GM19099 (cell line): ENCODE data around the gene CACFD1.
A peak's percentile ranks its signal among the peaks of the same experiment; 100 is the strongest.

Experiments used
- POLR2A ChIP-seq: IDR thresholded peaks from 3 replicates; pipeline ENCODE4 v1.6.1; 2011; ENCODE audit warnings: low read depth; ENCODE audit not compliant: insufficient read length; ENCODE audit errors: extremely low read depth

The CACFD1 gene

DNA sequence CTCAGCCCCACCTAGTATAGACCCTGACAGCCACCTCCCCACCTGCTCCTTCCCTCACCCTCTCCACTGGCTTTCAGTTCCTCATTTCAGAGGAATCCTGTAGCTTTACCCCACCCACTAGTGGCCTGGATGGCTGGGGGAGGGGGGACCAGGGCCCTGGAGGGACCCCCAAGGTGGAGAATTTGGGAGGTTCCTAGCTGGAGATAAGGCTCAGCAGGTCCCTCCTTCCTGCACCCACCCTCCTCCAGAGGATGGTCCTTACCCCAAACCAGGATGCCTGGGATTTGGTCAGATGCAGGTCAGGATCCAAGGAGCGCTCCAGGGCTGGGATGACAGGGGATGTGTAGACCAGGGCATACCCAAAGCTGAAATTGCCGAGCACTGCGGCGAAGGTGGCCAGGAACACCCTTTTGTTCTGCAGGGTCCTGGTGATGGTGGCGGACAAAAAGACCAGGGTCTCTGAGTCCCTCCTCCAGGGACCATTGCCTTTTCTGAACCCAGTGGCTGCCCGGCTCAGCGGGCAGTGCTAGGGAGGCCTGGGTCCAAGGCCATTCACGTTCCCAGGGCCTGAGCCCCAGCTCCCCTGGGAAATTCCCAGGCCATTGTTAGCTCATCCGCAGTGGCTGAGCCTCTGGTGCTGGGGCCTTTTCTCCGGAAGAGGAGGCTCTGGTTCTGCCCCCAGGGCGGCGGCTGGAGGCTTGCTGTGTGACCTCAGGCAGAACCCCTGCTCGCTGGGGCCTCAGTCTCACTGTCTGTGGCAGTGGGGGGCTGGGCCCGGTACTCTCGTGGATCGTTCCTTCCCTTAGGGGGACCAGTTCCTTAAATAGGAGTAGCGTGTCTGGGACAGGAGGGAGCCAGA, 18.4 kb downstream of the CACFD1 start:
- no peak for TF ChIP-seq POLR2A

DNA sequence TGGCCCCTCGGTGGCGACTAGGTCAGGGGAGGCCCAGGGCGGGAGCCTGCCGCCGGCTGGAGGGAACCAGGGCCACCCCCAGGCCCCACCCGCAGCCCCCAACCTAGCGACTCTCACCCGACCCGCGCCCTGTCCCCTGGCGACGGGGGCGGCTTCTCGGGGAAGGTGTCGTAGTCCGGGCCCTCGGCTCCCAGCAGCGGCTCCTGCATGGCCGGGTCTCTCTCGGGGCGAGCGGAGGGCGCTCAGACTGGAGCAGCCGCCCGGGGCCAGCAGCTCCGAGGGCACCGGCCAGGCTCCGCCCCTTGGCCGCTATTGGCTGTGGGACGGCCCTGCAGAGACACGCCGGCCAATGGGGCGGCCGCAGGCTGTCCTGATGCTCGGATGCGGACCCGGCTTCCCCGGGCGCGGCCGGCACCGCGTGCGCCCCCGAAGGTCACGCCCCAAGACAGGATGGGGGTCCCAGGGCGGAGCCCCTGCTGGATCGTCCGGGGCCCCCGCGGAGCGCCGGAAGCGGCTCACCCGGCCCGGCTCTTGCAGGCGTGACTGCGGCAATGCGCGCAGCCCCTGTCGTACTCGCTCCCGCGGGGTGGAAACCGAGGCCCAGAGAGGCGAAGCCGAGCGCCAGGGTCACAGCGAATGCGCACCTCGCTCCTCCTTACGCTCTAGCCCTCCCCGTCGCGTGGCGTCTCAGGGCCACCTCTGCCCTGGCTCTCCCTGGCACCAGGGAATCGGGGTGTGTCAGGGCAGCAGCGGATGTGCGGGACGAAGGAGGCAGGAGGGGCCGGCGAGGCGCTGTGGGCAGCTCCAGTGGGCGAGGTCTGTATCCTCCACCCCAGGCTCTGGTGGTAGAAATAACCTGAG, 19.3 kb downstream of the CACFD1 start, which contains the start of gene SLC2A6:
SLC2A6 (minus strand) TSS at position 249 of the 861 bp plus-strand sequence; CDS start at position 209, 40 bp downstream.
- peak; percentile 87 for TF ChIP-seq POLR2A

DNA sequence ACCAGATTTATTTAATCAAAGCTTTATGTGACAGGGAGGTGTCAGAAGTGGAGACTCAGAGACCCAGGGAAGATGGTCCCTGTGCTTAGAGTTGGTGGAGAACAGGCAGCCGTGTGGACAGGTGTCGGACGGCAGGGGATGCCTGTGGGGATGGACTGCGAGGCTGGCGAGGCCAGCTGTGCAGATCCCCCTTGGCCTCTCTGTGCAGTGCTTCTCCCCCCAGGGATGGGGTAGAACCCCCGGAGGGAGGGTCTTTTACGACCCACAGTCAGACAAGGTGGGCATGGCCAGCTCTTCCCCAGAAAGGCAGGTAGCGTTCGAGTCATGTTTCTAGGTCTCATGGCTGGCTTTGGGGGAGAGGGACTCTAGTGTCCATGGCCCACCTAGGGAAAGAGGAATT, 23.8 kb downstream of the CACFD1 start:
- TF ChIP-seq POLR2A: no peak

DNA sequence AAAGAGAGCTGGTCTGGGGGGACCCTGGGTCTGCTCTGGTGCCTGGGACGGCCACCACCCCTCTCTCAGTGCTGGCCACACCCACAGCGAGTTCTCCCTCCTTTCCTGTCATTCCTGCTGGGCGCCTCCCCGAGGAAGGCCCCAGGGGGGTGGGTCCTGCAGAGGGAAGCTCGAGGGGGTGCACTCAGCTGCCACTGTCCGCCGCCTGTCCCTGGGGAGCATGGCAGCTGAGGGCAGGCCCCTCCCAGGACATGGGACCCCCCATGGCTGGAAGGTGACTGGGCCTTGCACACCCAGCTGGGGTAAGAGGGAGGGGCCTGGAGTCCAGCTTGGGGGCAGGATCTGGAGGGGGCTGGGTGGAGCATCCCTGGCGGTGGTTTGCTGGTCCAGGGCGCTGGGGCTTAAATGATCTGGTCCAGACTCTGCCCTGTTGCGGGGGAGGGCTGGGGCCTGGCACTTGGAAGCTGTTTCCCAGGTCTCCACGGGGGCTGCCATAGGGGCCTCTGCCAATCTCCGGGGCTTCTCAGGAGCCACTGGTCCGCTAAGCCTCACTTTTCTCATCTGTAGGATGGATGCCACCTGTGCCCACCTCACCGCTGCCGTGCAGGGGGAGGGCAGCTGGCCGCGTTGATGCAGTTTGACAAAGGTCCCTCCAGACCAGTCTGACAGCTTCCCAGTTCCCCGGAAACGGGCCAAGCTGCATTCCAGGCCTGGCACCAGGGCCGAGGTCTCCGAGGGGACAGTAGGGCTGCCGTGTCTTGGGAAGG, 25.1 kb downstream of the CACFD1 start:
- no peak for TF ChIP-seq POLR2A

DNA sequence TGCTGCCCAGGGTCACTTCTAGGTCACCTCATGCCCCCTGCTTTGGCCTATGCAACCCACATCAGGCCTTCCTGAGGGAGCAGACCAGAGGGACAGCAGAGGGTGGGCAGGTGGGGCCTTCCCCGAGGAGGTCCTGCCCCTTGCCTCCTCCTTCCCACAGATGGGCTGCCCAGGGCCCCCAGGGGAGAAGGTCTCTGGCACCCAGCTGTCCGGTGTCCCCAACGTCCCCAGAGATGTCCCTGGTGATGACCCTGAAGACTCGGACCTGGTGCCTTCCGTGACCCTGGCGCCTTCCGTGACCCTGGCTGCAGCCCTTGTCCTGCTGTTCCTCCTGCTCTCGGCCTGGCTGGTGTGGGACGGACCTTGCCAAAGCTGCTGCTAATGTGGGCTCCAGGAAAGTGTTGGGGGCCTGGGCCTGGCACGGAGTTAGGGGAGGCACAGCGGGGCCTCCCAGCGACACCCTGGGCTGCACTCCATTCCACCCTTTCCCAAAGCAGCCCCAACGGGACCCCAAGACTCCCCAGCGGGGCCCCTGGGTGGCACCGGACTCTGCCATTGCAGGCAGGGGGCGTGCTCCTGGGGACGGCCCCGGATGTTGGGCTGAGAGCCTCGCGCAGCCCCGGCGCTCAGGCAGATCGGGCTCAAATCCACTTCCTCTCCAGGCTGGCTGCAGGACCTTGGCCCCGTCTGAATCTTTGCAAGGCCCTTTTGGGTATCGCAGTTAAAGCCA, 25.9 kb downstream of the CACFD1 start:
- no peak for TF ChIP-seq POLR2A

DNA sequence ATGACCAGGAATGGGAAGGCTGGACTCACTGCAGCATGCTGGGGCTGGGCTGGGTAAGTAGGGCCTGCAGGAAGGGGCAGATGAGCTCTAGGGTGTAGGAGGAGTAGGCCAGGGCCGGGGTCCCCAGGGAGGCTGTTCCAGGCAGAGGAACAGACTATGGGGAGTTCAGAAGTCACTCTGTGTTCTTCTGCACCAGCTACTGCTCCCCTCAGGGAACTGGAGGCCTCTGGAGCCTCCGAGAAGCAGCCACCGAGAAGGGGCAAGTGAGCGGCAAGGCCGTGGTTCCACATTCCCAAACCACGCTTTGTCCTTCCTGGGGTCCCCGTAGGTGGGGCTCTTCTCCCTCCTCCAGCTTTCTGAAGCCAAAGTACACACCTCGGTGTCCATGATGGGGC, 27.6 kb downstream of the CACFD1 start:
- TF ChIP-seq POLR2A: no peak

DNA sequence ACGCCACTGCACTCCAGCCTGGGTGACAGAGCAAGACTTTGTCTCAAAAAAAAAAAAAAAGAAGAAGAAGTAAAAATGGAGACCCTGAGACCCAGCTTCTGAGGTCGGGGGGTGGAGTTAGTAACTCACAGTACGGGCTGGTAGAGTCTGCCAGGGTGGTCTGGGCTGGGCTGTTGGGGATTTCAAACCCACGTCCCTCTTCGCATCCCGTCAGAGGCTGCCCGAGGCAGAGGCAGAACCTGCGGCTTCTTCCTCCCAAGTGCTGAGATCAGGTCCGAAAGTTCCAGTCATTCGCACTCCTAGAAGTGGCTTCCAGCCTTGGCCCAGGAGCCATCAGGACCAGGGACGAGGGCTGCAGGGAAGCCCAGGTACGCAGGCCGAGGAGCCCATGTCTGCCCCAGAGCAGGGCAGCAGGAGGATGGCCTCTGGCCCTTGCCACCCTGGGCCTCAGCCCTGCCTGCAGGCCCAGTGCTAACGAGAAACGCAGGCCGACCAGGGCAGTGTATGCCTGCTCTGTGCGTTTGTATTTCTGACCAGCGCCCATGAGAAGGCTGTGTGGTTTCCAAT, 29.0 kb downstream of the CACFD1 start:
- TF ChIP-seq POLR2A: no peak

DNA sequence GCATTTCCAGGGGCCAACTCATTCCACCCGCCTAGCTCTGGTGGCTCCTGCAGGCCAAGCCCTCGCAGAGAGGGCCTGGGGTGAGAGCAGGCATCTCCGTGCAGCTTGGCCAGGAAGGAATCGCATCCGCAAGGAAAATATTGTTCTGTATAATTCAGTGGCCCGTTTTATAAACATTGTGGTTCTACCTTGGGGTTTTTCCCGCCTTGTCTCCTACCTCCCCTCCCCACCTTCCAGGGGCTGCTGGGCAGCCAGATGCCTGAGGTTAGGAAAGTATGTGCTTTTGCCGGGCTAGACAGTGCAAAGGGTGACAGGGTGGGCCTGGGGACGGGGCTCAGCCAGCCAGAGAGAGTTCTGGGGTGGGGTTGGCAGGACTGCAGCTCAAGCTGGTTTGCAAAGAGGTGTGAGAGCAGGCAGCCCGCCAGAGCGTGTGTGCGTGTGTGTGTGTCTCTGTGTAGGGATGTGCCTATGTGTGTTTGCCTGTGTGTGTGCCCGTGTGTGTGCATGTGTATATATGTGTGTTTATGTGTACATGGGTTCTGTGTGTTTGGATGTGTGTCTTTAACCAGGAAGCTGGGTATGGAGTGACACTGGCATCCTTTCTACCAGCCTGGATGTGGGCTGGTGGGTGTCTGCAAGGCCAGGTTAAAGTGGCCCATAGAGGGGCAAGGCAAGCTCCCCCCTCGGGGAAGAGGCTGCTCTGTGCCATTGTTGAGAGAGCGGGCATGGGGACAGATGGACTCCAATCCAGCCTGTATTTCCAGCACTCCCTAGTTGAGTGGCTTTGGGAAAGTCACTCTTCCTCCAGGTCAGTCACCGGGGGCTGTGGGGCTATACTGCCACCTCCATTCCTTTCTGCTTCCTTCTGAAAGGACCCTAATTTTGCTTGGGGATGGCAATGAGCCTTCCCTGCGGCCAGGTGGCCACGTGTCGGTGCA, 29.7 kb downstream of the CACFD1 start:
- no peak for TF ChIP-seq POLR2A

DNA sequence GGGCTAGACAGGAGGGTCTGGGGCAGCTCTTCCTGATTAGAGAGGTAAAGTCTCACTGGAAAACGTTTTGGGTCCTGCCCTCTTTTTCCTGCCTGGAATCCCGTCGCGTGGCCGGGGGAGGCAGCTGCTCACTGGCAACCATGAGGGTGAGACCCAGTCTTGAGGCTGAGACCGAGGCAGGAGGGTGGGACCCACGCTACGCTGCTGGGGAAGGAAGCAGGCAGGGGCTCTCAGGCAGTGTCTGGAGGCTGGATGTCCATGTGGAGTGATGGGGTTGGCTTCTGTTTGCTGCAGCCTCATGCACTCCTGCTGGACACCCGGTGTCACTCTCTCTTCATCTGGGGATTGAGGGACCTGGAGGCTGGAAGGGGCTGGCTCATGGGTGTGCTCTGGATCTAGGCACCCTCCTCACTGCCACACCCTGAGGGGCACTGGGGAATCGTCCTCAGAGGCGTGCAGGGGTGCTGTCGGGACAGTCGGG, 30.5 kb downstream of the CACFD1 start:
- no peak for TF ChIP-seq POLR2A

DNA sequence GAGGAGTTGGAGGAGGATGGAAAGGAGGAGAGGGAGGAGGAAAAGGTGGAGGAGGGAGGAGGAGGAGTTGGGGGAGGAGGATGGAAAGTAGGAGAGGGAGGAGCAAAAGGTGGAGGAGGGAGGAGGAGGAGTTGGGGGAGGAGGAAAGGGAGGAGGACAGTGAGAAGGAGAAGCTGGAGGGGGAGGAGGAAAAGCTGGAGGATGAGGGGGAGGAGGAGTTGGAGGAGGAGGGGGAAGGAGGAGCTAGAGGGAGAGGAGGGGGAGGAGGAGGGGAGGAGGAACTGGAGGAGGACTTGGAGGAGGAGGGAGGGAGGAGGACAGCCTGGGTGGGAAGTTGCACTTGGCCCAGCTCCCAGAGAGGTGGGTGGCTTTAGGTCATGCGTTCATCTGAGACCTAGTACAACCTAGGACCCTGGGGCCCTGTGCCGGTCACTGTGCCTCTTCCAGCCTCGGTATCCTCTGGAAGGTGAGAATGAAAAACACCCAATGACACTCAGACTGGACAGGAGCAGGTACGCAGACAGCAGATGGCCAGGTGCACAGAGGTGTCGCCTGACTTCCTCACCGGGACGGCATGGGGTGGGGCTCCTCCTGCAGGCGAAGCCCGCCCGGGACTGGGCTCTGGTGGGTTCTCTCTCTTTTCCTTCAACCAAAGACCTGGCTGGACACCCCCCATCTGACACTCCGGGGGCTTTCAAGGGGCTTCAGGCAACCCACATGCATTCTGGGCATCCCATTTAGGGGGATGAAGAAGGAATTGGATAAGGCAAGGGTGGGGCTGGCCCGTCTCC, 31.3 kb downstream of the CACFD1 start:
- no peak for TF ChIP-seq POLR2A

DNA sequence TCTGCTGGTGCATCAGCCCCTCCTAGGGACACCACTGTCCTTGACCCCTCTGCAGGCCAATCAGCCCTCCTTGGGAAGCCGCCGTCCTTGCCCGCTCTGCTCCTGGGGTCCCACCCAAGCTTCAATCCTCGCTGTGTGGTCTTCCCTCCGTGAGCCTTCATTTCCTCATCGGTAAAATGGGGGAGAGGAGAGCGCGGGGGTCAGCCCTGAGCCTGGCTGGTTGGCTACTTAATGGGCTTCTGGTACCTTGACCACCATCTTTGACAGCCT, 31.8 kb downstream of the CACFD1 start:
- TF ChIP-seq POLR2A: no peak
